SH-SY5Y (cell line): Measurements from ENCODE around the gene SIM2.

Source experiments
- GATA2 ChIP-seq: IDR thresholded peaks from 2 replicates; pipeline ENCODE4 v1.6.1; 2011; ENCODE audit warnings: mild to moderate bottlenecking, low read depth, low read length
- GATA3 ChIP-seq: IDR thresholded peaks from 2 replicates; pipeline ENCODE4 v1.6.1; 2011; ENCODE audit warnings: low read depth, mild to moderate bottlenecking, low read length, moderate library complexity

DNA sequence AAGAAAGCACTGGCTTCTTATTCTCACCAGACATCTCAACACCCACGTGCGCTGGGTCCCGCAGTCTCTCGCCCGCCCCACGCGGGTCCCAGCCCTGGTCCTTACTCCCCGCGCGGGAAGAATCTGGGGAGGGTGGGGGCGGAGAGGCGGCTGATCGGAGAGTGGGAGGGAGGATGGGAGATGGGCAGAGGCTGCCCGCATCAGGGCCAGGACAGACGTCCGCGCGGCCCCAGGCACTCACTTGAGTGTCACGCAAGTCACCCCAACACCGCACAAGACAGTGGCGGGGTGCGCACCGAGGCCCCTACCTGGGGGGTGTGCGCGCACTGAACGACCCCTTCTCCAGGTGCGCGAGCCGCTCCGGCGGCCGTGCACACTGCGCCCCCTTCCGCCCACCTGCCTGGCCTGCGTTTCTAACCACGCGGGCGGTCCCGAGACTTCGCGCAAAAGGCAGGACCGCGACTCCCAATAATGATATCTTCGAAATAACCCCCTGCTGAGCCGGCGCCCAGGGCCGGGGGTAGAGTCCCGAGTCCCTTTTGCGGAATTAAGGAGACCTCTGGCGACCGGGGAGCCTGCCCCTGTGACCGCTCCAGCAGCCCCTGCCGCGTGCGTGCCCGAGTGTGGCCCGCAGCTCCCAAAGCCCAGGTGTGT is 6.0 kb upstream of the SIM2 start:
- TF ChIP-seq GATA2: no peak
- TF ChIP-seq GATA3: no peak
